A673 (cell line): ENCODE measurements around the gene SCARB2. TPM values are rescaled to one million over a fixed set of nuclear protein-coding genes. Genes with fewer than 3 reads are reported as not detected.
A peak's percentile ranks its signal among the peaks of the same experiment; 100 is the strongest.

Experiments
- Bru-seq: library from RNA; stranded (reverse); fragments of 400-500 nt; gene quantifications from one replicate; lab custom pipeline; 2021; lab: Mats Ljungman, UMichigan
- BruChase-seq, 2 experiments: library from RNA; stranded (reverse); fragments of 400-500 nt; gene quantifications; one replicate each; lab custom pipeline; 2021; lab: Mats Ljungman, UMichigan
- BruUV-seq: library from RNA; stranded (reverse); fragments of 400-500 nt; replicated peaks from 2 replicates; lab custom pipeline; 2021; lab: Mats Ljungman, UMichigan
- CTCF ChIA-PET: fragments of 300-600 bp; sonication (Branson Sonifier 250); formaldehyde crosslinking; loops from one replicate; lab custom pipeline; 2022; ENCODE audit warnings: antibody characterized with exemption; lab: Charles Lee
- POLR2A ChIA-PET: fragments of 300-600 bp; sonication (Branson Sonifier 250); formaldehyde crosslinking; loops from one replicate; lab custom pipeline; 2022; ENCODE audit warnings: antibody characterized with exemption; ENCODE audit not compliant: low non-redundant PET; lab: Charles Lee
- DNase-seq: peaks from one replicate; pipeline ENCODE4 v3.0.0-alpha.2; 2015; ENCODE audit warnings: low spot score
- H3K27ac ChIP-seq: fragments of 200-600 bp; sonication (generic); 2 replicates; pipeline ENCODE4 v1.5.1; 2016; ENCODE audit warnings: mixed run types, low read depth, mild to moderate bottlenecking, mixed read lengths, antibody characterized with exemption, low read length; ENCODE audit not compliant: poor library complexity, severe bottlenecking
- H3K27me3 ChIP-seq: fragments of 200-600 bp; sonication (generic); replicated peaks from 2 replicates; pipeline ENCODE4 v1.6.1; 2017; ENCODE audit warnings: mixed run types, low read depth, mild to moderate bottlenecking, mixed read lengths, antibody characterized with exemption, low read length; ENCODE audit not compliant: insufficient read depth, poor library complexity
- H3K36me3 ChIP-seq: fragments of 200-600 bp; sonication (generic); 2 replicates; pipeline ENCODE4 v1.6.1; 2016; ENCODE audit warnings: mixed run types, mild to moderate bottlenecking, mixed read lengths, antibody characterized with exemption, low read length; ENCODE audit not compliant: insufficient read depth, poor library complexity, severe bottlenecking
- H3K4me1 ChIP-seq: fragments of 200-600 bp; sonication (generic); 2 replicates; pipeline ENCODE4 v1.6.1; 2017; ENCODE audit warnings: mixed run types, mild to moderate bottlenecking, mixed read lengths, antibody characterized with exemption, low read length; ENCODE audit not compliant: insufficient read depth, poor library complexity, severe bottlenecking
- H3K4me3 ChIP-seq: fragments of 200-600 bp; sonication (generic); 2 replicates; pipeline ENCODE4 v1.5.1; 2016; ENCODE audit warnings: low read depth, mixed run types, mild to moderate bottlenecking, mixed read lengths, low read length; ENCODE audit not compliant: poor library complexity, severe bottlenecking
- H3K9me3 ChIP-seq: fragments of 200-600 bp; sonication (generic); 2 replicates; pipeline ENCODE4 v1.6.1; 2016; ENCODE audit warnings: mixed run types, low read depth, mild to moderate bottlenecking, mixed read lengths, antibody characterized with exemption, low read length; ENCODE audit not compliant: poor library complexity, severe bottlenecking
- CTCF ChIP-seq: fragments of 300-800, 200-600 bp; sonication (generic); conservative IDR thresholded peaks from 2 replicates; pipeline ENCODE4 v1.5.1; 2017; ENCODE audit warnings: low read depth, mild to moderate bottlenecking, antibody characterized with exemption, low read length, moderate library complexity, mixed read lengths
- EZH2 ChIP-seq: fragments of 200-600 bp; sonication (generic); IDR thresholded peaks from 2 replicates; pipeline ENCODE4 v1.6.1; 2017; ENCODE audit warnings: borderline replicate concordance, low read depth, mild to moderate bottlenecking, mixed read lengths, antibody characterized with exemption, low read length; ENCODE audit not compliant: poor library complexity, severe bottlenecking
- intact Hi-C: fragments of 100-400 bp; cut with micrococcal nuclease; formaldehyde crosslinking; loops from one replicate; pipeline ENCODE4 v1.10.0; 2022; ENCODE audit not compliant: unreplicated experiment
- long read RNA-seq: library from polyadenylated mRNA; stranded (forward); transcript quantifications from one replicate; pipeline ENCODE4 v2.0.0, GENCODE V29; 2022
- total RNA-seq: library from RNA; stranded (reverse); gene quantifications from 2 replicates; pipeline ENCODE4 v1.2.3, GENCODE V29; 2021

SCARB2 gene
- total RNA-seq (27.0 and 27.9 TPM in 2 replicates), Bru-seq, nascent RNA (percentile 58 among the genes with signal in this experiment), BruChase-seq, experiment 1, labeled RNA remaining after a 2-hour chase (percentile 55 among the genes with signal in this experiment), BruChase-seq, experiment 2, labeled RNA remaining after a 6-hour chase (percentile 68 among the genes with signal in this experiment)
- long read RNA-seq, full-length matches to known transcripts, result 21 of 24 reads
- long read RNA-seq, partial matches to known transcripts, result 0 of 24 reads
- long read RNA-seq, other reads (novel, unspliced or antisense), result 3 of 24 reads

- BruUV-seq, result no TSS peak
- peak within 1 kb of the TSS; percentile 77 for H3K27ac ChIP-seq
- H3K27me3 ChIP-seq, result no peaks in the 10 kb centered on the region
- intact Hi-C loops, result no loop called here
- H3K36me3 ChIP-seq, result no peaks in the 10 kb centered on the region
- peak within 1 kb of the TSS; percentile 61 for H3K4me3 ChIP-seq
- DNase-seq, result peak; percentile 59
- POLR2A ChIA-PET, result no interaction called here
- H3K9me3 ChIP-seq, result no peaks in the 10 kb centered on the region
- CTCF ChIA-PET, result no interaction called here
- peaks cover 15% of the 10 kb centered on the region for H3K4me1 ChIP-seq
- TF ChIP-seq EZH2, result no peak
- no peak for TF ChIP-seq CTCF
Observed at GRCh38 chr4:76213415-76214176, at the start of gene SCARB2. Gene SCARB2, minus strand, starts transcription at chr4:76213824. Its CDS starts 281 bp downstream, at chr4:76213543.

GRCh38 chr4:76260571-76260970, 46.9 kb upstream of the SCARB2 start:
- no peaks in the 10 kb centered on the region for H3K36me3 ChIP-seq
- BruUV-seq, result no TSS peak
- no peak for TF ChIP-seq EZH2
- TF ChIP-seq CTCF, result no peak
- ChIA-PET POLR2A (no interaction called here), CTCF (no interaction called here)
- H3K9me3 ChIP-seq, result no peaks in the 10 kb centered on the region
- no peak overlapping the region for H3K27ac ChIP-seq
- no peak for DNase-seq
- intact Hi-C loops, result no loop called here
- no peaks in the 10 kb centered on the region for H3K4me1 ChIP-seq
- H3K27me3 ChIP-seq, result no peaks in the 10 kb centered on the region
- H3K4me3 ChIP-seq, result no peak overlapping the region

GRCh38 chr4:76257824-76258223, 44.2 kb upstream of the SCARB2 start:
- no peaks in the 10 kb centered on the region for H3K36me3 ChIP-seq
- no peaks in the 10 kb centered on the region for H3K4me1 ChIP-seq
- H3K4me3 ChIP-seq, result no peak overlapping the region
- H3K27me3 ChIP-seq, result peaks cover 9% of the 10 kb centered on the region
- TF ChIP-seq CTCF, result no peak
- TF ChIP-seq EZH2, result no peak
- no peak overlapping the region for H3K27ac ChIP-seq
- CTCF ChIA-PET, result no interaction called here
- BruUV-seq, result no TSS peak
- DNase-seq, result no peak
- POLR2A ChIA-PET, result no interaction called here
- H3K9me3 ChIP-seq, result no peaks in the 10 kb centered on the region
- intact Hi-C loops, result no loop called here
